SK-N-SH treated with all-trans-retinoic acid at 6 μM for 48 hours (cell line): Measurements from ENCODE around the gene S100Z.
A peak's percentile ranks its signal among the peaks of the same experiment; 100 is the strongest.
"Not testable (repeated sequence)": the region's sequence is repeated elsewhere in the genome, so short reads cannot be mapped to it uniquely, and the experiment has no call there.

Experiments used
- ATAC-seq: fragments of 200-7000 bp; cut with Tn5 transposase; 3 replicates; pipeline ENCODE4 v1.9.1; 2020; ENCODE audit warnings: mild to moderate bottlenecking, moderate library complexity
- ARNTL ChIP-seq: fragments of 450-650 bp; formaldehyde crosslinking; IDR thresholded peaks from 2 replicates; pipeline ENCODE4 v1.5.0; 2020; ENCODE audit warnings: low read depth, mild to moderate bottlenecking, moderate library complexity, borderline replicate concordance
- BACH2 ChIP-seq: fragments of 250-450 bp; sonication (Bioruptor Pico); IDR thresholded peaks from 2 replicates; pipeline ENCODE4 v1.9.0; 2021; ENCODE audit warnings: mild to moderate bottlenecking, borderline replicate concordance
- CSDC2 ChIP-seq: fragments of 250-450 bp; sonication (Bioruptor Pico); IDR thresholded peaks from 2 replicates; pipeline ENCODE4 v1.5.0; 2020; ENCODE audit warnings: mild to moderate bottlenecking, moderate library complexity
- ESRRG ChIP-seq: fragments of 250-450 bp; sonication (Bioruptor Pico); IDR thresholded peaks from 2 replicates; pipeline ENCODE4 v1.6.1; 2021; ENCODE audit warnings: mild to moderate bottlenecking
- GLIS3 ChIP-seq: fragments of 250-450 bp; sonication (Bioruptor Pico); IDR thresholded peaks from 2 replicates; pipeline ENCODE4 v1.5.0; 2020; ENCODE audit warnings: mild to moderate bottlenecking, moderate library complexity
- ISL1 ChIP-seq: fragments of 250-450 bp; sonication (Bioruptor Pico); IDR thresholded peaks from 2 replicates; pipeline ENCODE4 v2.1.2; 2022; ENCODE audit warnings: mild to moderate bottlenecking, moderate library complexity
- OSR1 ChIP-seq: fragments of 250-450 bp; sonication (Bioruptor Pico); IDR thresholded peaks from 2 replicates; pipeline ENCODE4 v1.8.0; 2022; ENCODE audit warnings: moderate library complexity, mild to moderate bottlenecking, inconsistent platforms
- PPARA ChIP-seq: fragments of 250-450 bp; sonication (Bioruptor Pico); IDR thresholded peaks from 2 replicates; pipeline ENCODE4 v1.5.0; 2020; ENCODE audit warnings: mild to moderate bottlenecking, borderline replicate concordance
- RARB ChIP-seq: fragments of 250-450 bp; sonication (Bioruptor Pico); IDR thresholded peaks from 2 replicates; pipeline ENCODE4 v1.8.0; 2021; ENCODE audit warnings: mild to moderate bottlenecking, moderate library complexity
- SNAI2 ChIP-seq: fragments of 250-450 bp; sonication (Bioruptor Pico); IDR thresholded peaks from 2 replicates; pipeline ENCODE4 v1.5.0; 2020; ENCODE audit warnings: mild to moderate bottlenecking, moderate library complexity
- TCF4 ChIP-seq: fragments of 250-450 bp; sonication (Bioruptor Pico); IDR thresholded peaks from 2 replicates; pipeline ENCODE4 v1.8.0; 2021; ENCODE audit warnings: mild to moderate bottlenecking, moderate library complexity, borderline replicate concordance
- ZC3H10 ChIP-seq: fragments of 250-450 bp; sonication (Bioruptor Pico); IDR thresholded peaks from 2 replicates; pipeline ENCODE4 v1.5.1; 2021; ENCODE audit warnings: mild to moderate bottlenecking, moderate library complexity
- ZFP3 ChIP-seq: fragments of 250-450 bp; sonication (Bioruptor Pico); IDR thresholded peaks from 2 replicates; pipeline ENCODE4 v1.5.0; 2020; ENCODE audit warnings: mild to moderate bottlenecking, moderate library complexity
- ZNF565 ChIP-seq: fragments of 450-650 bp; formaldehyde crosslinking; conservative IDR thresholded peaks from 2 replicates; pipeline ENCODE4 v1.5.0; 2020; ENCODE audit warnings: low read depth, mild to moderate bottlenecking, moderate library complexity
- ZNF70 ChIP-seq: fragments of 450-650 bp; formaldehyde crosslinking; IDR thresholded peaks from 2 replicates; pipeline ENCODE4 v1.5.0; 2020; ENCODE audit warnings: mild to moderate bottlenecking, moderate library complexity
- ZNF8 ChIP-seq: fragments of 450-650 bp; formaldehyde crosslinking; IDR thresholded peaks from 2 replicates; pipeline ENCODE4 v1.5.0; 2020; ENCODE audit warnings: mild to moderate bottlenecking, moderate library complexity
- TF ChIP-seq, protein P1 (sequence below): fragments of 250-450 bp; sonication (Bioruptor Pico); IDR thresholded peaks from 2 replicates; pipeline ENCODE4 v1.5.1; 2020; ENCODE audit warnings: low read depth, mild to moderate bottlenecking, moderate library complexity
- TF ChIP-seq, protein P2 (sequence below): fragments of 250-450 bp; sonication (Bioruptor Pico); IDR thresholded peaks from 2 replicates; pipeline ENCODE4 v1.8.0; 2021; ENCODE audit warnings: low read depth, mild to moderate bottlenecking, moderate library complexity, borderline replicate concordance
- TF ChIP-seq, protein P3 (sequence below): fragments of 250-450 bp; sonication (Bioruptor Pico); IDR thresholded peaks from 2 replicates; pipeline ENCODE4 v1.5.1; 2021; ENCODE audit warnings: mild to moderate bottlenecking, moderate library complexity
- TF ChIP-seq, protein P4 (sequence below): fragments of 250-450 bp; sonication (Bioruptor Pico); IDR thresholded peaks from 2 replicates; pipeline ENCODE4 v1.8.0; 2020; ENCODE audit warnings: mild to moderate bottlenecking, moderate library complexity, borderline replicate concordance

S100Z gene

DNA sequence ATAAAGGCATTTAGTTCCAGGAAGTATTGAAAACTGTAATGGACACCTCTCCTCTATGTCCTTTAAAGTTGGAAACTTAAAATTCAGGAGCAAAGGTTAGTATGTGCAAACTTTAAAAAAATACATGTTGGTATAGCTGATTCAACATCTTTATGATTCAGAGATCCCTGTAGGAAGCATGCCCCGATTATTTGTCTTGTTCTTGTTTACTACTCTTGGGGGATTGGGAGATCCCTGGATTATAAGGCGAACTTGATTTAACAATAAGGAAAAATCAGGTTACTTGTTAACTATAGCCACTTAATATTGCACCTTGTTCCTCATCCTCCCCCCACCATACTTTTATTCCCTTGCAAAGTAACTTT is 29.3 kb upstream of the S100Z start:
- TF ChIP-seq, protein P1, sequence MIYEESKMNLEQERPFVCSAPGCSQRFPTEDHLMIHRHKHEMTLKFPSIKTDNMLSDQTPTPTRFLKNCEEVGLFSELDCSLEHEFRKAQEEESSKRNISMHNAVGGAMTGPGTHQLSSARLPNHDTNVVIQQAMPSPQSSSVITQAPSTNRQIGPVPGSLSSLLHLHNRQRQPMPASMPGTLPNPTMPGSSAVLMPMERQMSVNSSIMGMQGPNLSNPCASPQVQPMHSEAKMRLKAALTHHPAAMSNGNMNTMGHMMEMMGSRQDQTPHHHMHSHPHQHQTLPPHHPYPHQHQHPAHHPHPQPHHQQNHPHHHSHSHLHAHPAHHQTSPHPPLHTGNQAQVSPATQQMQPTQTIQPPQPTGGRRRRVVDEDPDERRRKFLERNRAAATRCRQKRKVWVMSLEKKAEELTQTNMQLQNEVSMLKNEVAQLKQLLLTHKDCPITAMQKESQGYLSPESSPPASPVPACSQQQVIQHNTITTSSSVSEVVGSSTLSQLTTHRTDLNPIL (CRISPR knock-in tag): no peak
- TF ChIP-seq PPARA (no peak), ZNF8 (CRISPR knock-in tag) (no peak), SNAI2 (CRISPR knock-in tag) (no peak), ZFP3 (CRISPR knock-in tag) (no peak), OSR1 (CRISPR knock-in tag) (no peak), ZNF70 (CRISPR knock-in tag) (no peak), ESRRG (CRISPR knock-in tag) (no peak), GLIS3 (CRISPR knock-in tag) (no peak), ARNTL (CRISPR knock-in tag) (no peak), ZNF565 (CRISPR knock-in tag) (no peak), TCF4 (CRISPR knock-in tag) (no peak)
- TF ChIP-seq, protein P2, sequence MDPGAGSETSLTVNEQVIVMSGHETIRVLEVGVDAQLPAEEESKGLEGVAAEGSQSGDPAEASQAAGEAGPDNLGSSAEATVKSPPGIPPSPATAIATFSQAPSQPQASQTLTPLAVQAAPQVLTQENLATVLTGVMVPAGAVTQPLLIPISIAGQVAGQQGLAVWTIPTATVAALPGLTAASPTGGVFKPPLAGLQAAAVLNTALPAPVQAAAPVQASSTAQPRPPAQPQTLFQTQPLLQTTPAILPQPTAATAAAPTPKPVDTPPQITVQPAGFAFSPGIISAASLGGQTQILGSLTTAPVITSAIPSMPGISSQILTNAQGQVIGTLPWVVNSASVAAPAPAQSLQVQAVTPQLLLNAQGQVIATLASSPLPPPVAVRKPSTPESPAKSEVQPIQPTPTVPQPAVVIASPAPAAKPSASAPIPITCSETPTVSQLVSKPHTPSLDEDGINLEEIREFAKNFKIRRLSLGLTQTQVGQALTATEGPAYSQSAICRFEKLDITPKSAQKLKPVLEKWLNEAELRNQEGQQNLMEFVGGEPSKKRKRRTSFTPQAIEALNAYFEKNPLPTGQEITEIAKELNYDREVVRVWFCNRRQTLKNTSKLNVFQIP (CRISPR knock-in tag): no peak
- TF ChIP-seq, protein P3, sequence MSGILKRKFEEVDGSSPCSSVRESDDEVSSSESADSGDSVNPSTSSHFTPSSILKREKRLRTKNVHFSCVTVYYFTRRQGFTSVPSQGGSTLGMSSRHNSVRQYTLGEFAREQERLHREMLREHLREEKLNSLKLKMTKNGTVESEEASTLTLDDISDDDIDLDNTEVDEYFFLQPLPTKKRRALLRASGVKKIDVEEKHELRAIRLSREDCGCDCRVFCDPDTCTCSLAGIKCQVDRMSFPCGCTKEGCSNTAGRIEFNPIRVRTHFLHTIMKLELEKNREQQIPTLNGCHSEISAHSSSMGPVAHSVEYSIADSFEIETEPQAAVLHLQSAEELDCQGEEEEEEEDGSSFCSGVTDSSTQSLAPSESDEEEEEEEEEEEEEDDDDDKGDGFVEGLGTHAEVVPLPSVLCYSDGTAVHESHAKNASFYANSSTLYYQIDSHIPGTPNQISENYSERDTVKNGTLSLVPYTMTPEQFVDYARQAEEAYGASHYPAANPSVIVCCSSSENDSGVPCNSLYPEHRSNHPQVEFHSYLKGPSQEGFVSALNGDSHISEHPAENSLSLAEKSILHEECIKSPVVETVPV: no peak
- no peak for ATAC-seq

DNA sequence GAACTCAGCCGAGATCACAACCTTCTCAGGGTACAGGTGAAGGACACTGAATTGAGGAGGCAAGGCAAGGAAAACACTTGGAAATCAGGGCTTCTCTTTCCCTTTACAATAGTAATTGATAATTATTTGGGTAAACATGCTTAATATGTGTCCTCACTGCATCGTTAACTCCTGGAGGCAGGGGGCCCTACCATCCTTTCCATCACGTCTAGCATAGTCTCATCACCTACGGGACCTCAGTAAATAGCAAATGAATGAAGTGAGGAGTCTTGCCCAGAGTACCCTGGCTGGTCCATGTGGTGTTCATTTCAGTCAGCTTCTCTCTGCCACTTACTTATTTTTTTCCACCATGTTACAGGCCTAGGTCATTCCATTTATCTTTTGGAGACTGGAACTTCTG is 28.7 kb upstream of the S100Z start:
- ATAC-seq: no peak
- TF ChIP-seq, protein P1 (CRISPR knock-in tag): no peak
- TF ChIP-seq ZFP3 (CRISPR knock-in tag) (no peak), BACH2 (CRISPR knock-in tag) (no peak), SNAI2 (CRISPR knock-in tag) (no peak), ZC3H10 (no peak), RARB (CRISPR knock-in tag) (no peak)
- TF ChIP-seq, protein P4, sequence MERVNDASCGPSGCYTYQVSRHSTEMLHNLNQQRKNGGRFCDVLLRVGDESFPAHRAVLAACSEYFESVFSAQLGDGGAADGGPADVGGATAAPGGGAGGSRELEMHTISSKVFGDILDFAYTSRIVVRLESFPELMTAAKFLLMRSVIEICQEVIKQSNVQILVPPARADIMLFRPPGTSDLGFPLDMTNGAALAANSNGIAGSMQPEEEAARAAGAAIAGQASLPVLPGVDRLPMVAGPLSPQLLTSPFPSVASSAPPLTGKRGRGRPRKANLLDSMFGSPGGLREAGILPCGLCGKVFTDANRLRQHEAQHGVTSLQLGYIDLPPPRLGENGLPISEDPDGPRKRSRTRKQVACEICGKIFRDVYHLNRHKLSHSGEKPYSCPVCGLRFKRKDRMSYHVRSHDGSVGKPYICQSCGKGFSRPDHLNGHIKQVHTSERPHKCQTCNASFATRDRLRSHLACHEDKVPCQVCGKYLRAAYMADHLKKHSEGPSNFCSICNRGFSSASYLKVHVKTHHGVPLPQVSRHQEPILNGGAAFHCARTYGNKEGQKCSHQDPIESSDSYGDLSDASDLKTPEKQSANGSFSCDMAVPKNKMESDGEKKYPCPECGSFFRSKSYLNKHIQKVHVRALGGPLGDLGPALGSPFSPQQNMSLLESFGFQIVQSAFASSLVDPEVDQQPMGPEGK: no peak

DNA sequence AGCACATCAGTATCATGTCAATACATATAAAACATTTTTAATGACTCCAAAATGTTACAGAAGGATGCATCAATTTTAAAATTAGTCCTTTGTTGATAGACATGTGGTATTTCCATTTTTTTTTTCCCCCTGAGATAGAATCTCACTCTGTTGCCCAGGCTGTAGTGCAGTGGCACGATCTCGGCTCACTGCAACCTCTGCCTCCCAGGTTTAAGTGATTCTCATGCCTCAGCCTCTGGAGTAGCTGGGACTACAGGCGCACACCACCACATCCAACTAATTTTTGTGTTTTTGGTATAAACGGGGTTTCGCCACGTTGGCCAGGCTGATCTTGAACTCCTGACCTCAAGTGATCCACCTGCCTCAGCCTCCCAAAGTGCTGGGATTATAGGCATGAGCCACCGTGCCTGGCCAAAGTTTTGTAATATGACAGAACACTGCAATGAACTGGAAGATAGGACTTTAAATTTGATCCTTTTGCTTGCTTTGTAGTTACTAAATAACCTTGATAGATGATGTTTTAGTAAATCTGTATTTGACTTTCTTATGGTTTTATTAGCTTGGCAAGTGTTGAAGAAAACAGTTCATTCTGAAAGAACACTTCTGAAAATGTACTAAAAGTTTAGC is 27.6 kb upstream of the S100Z start:
- not testable (repeated sequence) for ATAC-seq

DNA sequence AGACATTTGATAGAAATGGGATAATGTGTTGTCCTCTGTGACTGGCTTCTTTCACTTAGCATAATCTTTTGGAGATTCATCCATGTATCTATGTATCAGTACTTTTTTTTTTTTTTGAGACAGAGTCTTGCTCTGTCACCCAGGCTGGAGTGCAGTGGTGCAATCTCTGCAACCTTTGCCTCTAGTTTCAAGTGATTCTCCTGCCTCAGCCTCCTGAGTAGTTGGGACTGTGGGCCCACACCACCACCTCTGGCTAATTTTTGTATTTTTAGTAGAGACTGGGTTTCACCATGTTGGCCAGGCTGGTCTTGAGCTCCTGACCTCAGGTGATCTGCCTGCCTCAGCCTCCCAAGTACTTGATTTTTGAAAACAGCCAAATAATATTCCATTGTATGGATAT is 23.4 kb upstream of the S100Z start:
- ATAC-seq: not testable (repeated sequence)

DNA sequence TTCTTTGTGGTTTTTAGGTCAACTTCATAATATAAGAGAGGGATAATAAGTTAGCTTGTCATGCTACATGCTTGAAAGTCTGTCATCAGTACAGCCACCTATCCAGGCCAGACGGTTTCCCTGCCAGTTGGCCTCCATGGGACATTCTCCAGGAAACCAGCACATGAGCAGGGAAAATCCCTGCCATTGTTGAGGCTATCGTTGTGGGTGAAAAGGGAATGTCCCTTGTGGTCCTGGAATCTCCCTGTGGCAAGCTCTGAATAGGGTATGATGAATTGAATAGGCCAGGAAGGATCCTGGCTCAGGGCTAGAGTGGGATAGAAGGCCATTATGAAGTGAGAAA is 18.7 kb upstream of the S100Z start:
- ATAC-seq: peak; percentile 80
- no peak for TF ChIP-seq ARNTL (CRISPR knock-in tag)

DNA sequence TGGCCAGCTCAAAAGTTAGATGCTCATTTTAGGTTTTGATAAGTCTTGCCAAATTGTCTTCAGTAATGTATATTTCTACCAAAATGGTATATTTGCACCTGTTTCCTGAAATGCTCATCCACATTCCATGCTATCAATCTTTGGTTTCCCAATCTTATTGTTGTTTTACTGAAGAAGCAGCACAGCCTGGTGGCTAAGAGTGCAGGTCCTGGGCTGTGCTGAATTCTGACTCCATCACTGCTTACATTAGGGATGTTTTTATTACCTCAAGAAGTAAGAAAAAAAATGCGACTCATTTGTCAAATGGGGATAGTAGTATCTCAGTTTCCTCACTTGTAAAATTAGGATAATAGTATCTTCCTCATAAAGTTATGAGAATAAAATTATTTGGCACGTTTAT is 13.6 kb upstream of the S100Z start:
- peak; percentile 26; the same call in 1 of the 3 replicates for ATAC-seq
- TF ChIP-seq ZFP3 (CRISPR knock-in tag): no peak
- TF ChIP-seq, protein P4: no peak
- no peak for TF ChIP-seq ESRRG (CRISPR knock-in tag)
- TF ChIP-seq PPARA: no peak
- TF ChIP-seq ZNF565 (CRISPR knock-in tag): no peak
- TF ChIP-seq ZNF70 (CRISPR knock-in tag): no peak
- TF ChIP-seq OSR1 (CRISPR knock-in tag): no peak
- TF ChIP-seq, protein P3: no peak
- TF ChIP-seq CSDC2 (CRISPR knock-in tag): no peak
- no peak for TF ChIP-seq ZC3H10
- no peak for TF ChIP-seq ISL1 (CRISPR knock-in tag)
- TF ChIP-seq RARB (CRISPR knock-in tag): no peak
